Right atrium auricular region (tissue), 2 donors: ENCODE results near the gene EIF2B2. TPM values are rescaled to one million over a fixed set of nuclear protein-coding genes. Genes with fewer than 3 reads are reported as not detected.
A peak's percentile ranks its signal among the peaks of the same experiment; 100 is the strongest.

ENCODE experiments used
- DNase-seq: peaks from one replicate; pipeline ENCODE4 v3.0.0-alpha.2; 2019; ENCODE audit warnings: low spot score
- H3K27ac ChIP-seq, 2 donors: fragments of 200-600 bp; sonication (generic); 1 replicate in 1 of 2; 2 replicates in 1 of 2; pipeline ENCODE4 v1.5.1; 2016 to 2019
- H3K27me3 ChIP-seq, 2 donors: fragments of 200-600 bp; sonication (generic); one replicate each; pipeline versions ENCODE4 v1.5.1 to v1.6.0; 2017 to 2019
- H3K36me3 ChIP-seq: fragments of 200-600 bp; sonication (generic); one replicate; pipeline ENCODE4 v1.5.1; 2016
- H3K4me1 ChIP-seq, 2 donors: fragments of 200-600 bp; sonication (generic); one replicate each; pipeline versions ENCODE4 v1.5.1 to v1.6.0; 2017 to 2019
- H3K4me3 ChIP-seq, 2 donors: fragments of 200-600 bp; sonication (generic); 1 replicate in 1 of 2; 2 replicates in 1 of 2; pipeline ENCODE4 v1.5.1; 2017 to 2019; ENCODE audit warnings: mild to moderate bottlenecking in 1 of 2, moderate library complexity in 1 of 2
- H3K9me3 ChIP-seq, 2 donors: fragments of 200-600 bp; sonication (generic); one replicate each; pipeline ENCODE4 v1.5.1; 2019
- CTCF ChIP-seq, 2 donors: fragments of 200-600 bp; sonication (generic); IDR thresholded peaks; one replicate each; pipeline ENCODE4 v1.5.1; 2019; ENCODE audit warnings: antibody characterized with exemption in 2 of 2
- total RNA-seq, 2 donors: library from RNA; depleted of rRNA; stranded (reverse); fragments of >200 nt; gene quantifications; one replicate each; pipeline ENCODE4 v1.1.0, GENCODE V29; 2016

The EIF2B2 gene
- total RNA-seq, 2 donors from 2014 or later: 26.1 to 35.3 TPM

- Histone ChIP-seq H3K4me1 (peaks cover 0 to 36% of the 10 kb centered on the region in 2 donors), H3K4me3 (no peak overlapping the region), H3K9me3 (no peaks in the 10 kb centered on the region), H3K36me3 (no peaks in the 10 kb centered on the region), H3K27ac (no peak overlapping the region), H3K27me3 (no peaks in the 10 kb centered on the region)
- no peak for TF ChIP-seq CTCF (IDR thresholded peaks at IDR 0.05)
- DNase-seq: no peak
Measured at GRCh38 chr14:74979029-74979428, 23.7 kb upstream of the EIF2B2 start.

- Histone ChIP-seq H3K4me1 (peaks cover 0 to 29% of the 10 kb centered on the region in 2 donors), H3K27ac (no peak overlapping the region), H3K4me3 (no peak overlapping the region), H3K9me3 (no peaks in the 10 kb centered on the region), H3K36me3 (no peaks in the 10 kb centered on the region), H3K27me3 (no peaks in the 10 kb centered on the region)
- no peak for TF ChIP-seq CTCF (IDR thresholded peaks at IDR 0.05)
- DNase-seq: no peak
Measured at GRCh38 chr14:74979442-74980397, 23.0 kb upstream of the EIF2B2 start.

- TF ChIP-seq CTCF (IDR thresholded peaks at IDR 0.05): no peak
Measured at GRCh38 chr14:74980398-74980730, 22.4 kb upstream of the EIF2B2 start.

GRCh38 chr14:74980731-74981461, 21.8 kb upstream of the EIF2B2 start:
- Histone ChIP-seq H3K36me3 (no peaks in the 10 kb centered on the region), H3K4me3 (no peak overlapping the region), H3K4me1 (peaks cover 0 to 17% of the 10 kb centered on the region in 2 donors), H3K9me3 (no peaks in the 10 kb centered on the region), H3K27ac (peak overlapping the region in 1 of 2 donors; percentile 35), H3K27me3 (no peaks in the 10 kb centered on the region)
- TF ChIP-seq CTCF (IDR thresholded peaks at IDR 0.05): no peak
- DNase-seq: no peak

More at GRCh38 chr14:74980398-74980730, 22.4 kb upstream of the EIF2B2 start:
- Histone ChIP-seq H3K4me3 (no peak overlapping the region), H3K36me3 (no peaks in the 10 kb centered on the region), H3K27me3 (no peaks in the 10 kb centered on the region), H3K27ac (peak overlapping the region in 1 of 2 donors; percentile 7), H3K4me1 (peaks cover 0 to 23% of the 10 kb centered on the region in 2 donors), H3K9me3 (no peaks in the 10 kb centered on the region)
- DNase-seq: no peak

GRCh38 chr14:74981462-74981782, 21.3 kb upstream of the EIF2B2 start:
- Histone ChIP-seq H3K9me3 (no peaks in the 10 kb centered on the region), H3K27ac (peak overlapping the region in 1 of 2 donors; percentile 35), H3K4me3 (no peak overlapping the region), H3K4me1 (peaks cover 0 to 14% of the 10 kb centered on the region in 2 donors), H3K36me3 (no peaks in the 10 kb centered on the region), H3K27me3 (no peaks in the 10 kb centered on the region)
- DNase-seq: no peak
- TF ChIP-seq CTCF (IDR thresholded peaks at IDR 0.05): no peak
